ENCODE measurements around the gene DPH2.

DNA sequence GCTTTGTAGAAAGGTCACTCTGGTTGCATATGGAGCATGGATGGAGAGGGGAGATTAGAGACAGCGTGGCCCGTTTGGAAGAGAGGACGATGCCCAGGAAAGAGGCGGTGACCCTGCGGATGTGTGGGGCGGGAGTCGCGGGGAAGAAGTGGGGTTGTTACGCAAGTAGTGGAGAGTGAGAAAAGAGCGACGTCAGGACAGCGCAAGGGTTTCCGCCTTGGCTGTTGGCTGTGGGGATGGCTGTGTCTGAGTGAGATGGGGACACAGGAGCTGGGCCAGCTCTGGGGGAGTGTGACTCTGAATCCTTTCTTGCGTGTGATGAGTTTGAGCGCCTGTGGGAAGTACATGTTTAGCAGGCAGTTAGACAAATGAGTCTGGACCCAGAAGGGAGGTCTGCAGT lies 13.0 kb downstream of the DPH2 start:
- TF ChIP-seq, protein P1, sequence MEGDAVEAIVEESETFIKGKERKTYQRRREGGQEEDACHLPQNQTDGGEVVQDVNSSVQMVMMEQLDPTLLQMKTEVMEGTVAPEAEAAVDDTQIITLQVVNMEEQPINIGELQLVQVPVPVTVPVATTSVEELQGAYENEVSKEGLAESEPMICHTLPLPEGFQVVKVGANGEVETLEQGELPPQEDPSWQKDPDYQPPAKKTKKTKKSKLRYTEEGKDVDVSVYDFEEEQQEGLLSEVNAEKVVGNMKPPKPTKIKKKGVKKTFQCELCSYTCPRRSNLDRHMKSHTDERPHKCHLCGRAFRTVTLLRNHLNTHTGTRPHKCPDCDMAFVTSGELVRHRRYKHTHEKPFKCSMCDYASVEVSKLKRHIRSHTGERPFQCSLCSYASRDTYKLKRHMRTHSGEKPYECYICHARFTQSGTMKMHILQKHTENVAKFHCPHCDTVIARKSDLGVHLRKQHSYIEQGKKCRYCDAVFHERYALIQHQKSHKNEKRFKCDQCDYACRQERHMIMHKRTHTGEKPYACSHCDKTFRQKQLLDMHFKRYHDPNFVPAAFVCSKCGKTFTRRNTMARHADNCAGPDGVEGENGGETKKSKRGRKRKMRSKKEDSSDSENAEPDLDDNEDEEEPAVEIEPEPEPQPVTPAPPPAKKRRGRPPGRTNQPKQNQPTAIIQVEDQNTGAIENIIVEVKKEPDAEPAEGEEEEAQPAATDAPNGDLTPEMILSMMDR (IDR thresholded peaks at IDR 0.05): no peak
- no peak for TF ChIP-seq EP300 (IDR thresholded peaks at IDR 0.05)
